Measurements from ENCODE around the gene STARD3NL. TPM values are rescaled to one million over a fixed set of nuclear protein-coding genes. Genes with fewer than 3 reads are reported as not detected.
"Not testable (repeated sequence)": the region's sequence is repeated elsewhere in the genome, so short reads cannot be mapped to it uniquely, and the experiment has no call there.

Gene STARD3NL
- polyA plus RNA-seq, 3 donors = 59.6 to 67.1 (median 61.6) TPM

DNA sequence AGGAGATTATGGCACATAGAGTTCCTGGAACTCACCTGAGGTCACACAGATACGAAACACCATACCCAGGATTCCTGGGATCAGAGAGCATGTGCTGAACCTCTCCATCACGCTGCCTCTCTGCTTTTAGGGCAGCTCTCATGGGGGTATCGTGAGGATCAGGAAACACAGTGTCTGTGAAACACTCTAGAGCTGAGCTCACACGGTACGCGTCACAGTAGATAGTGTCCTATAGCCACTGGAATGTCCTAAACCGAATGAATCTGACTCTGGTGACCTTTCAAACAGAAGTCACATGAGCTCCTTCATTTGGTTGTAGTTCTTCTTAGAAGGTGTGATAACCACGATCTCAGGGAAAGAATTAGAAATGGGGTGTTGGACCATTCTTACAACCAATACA lies 81.1 kb downstream of the STARD3NL start:
- not testable (repeated sequence) for DNase-seq

DNA sequence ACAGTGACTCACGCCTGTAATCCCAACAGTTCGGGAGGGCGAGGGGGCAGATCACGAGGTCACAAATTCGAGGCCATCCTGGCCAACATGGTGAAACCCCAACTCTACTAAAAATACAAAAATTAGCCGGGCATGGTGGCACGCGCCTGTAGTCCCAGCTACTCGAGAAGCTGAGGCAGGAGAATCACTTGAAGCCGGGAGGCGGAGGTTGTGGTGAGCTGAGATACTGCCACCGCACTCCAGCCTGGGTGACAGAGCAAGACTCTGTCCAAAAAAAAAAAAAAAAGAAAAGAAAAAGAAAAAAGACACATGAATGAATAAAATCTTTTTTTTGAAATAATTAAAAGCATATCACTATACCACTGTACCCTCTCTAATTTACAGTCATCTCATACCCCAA lies 83.6 kb downstream of the STARD3NL start:
- DNase-seq = not testable (repeated sequence)

DNA sequence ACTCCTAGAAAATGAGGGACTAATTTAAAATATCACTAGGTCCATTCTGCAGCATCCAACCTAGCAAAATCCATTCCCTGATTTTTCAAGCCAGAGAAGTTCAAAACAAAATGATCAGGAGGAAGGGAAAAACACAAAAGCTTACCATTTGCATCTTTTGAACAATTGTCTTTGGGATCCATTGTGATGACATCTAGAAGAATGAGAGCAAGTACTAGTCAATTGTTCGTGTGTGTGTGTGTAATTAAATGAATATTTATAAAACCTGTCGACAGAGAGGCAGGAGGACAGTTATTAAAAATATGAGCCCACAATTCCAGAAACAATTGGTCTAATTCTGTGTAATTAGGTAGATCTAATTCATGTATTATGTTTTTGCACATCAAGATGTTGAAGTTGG lies 84.0 kb downstream of the STARD3NL start:
- not testable (repeated sequence) for DNase-seq

DNA sequence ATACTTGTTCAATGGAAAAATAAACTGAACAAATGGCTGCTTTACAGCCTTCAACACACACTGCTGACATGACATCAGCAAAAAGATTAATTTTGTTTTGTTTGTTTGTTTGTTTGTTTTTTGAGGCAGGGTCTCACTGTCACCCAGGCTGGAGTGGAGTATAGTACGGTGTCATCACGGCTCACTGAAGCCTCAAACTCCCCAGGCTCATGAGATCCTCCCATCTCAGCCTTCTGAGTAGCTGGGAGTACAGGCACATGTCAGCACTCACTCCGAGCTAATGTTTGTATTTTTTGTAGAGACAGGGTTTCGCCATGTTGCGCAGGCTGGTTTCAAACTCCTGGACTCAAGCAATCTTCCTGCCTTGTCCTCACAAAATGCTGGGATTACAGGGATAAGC lies 84.5 kb downstream of the STARD3NL start:
- DNase-seq = no peak

DNA sequence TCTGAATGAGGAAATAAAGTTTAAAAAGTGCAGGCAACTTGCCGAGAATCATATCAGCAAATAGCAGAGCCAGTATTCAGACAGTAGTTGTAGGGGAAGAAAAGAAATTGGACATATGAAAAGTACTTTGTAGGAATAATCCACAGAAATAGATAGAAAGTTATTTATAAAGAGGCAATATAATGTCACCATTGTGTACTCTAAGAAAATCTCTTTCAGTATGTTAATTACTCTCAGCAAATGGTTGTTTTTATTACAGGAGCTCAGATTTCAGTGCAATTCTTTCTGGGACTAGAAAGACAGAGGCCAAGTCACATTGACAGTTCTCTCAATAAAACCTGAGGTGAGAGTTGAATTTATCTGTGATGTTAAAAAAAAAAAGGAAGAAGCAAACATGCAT lies 85.2 kb downstream of the STARD3NL start:
- not testable (repeated sequence) for DNase-seq

DNA sequence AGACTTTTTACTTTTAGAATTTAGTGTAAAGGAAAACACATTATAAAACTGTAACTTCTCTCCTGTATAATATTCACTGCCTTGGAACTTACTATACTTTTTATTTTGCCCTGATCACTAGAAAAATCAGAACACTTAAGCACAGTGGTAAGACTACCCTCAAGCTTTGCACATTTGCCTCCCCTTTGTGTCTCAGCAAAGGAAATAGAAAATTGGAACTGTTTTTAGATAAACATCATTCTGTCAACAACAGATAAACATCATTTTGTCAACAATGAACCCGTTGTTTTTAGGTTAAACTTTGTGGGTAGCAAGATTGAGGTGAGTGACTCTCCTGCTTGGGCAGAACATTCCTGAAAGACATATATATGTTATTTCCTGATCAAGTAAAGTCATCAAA lies 86.6 kb downstream of the STARD3NL start:
- not testable (repeated sequence) for DNase-seq

DNA sequence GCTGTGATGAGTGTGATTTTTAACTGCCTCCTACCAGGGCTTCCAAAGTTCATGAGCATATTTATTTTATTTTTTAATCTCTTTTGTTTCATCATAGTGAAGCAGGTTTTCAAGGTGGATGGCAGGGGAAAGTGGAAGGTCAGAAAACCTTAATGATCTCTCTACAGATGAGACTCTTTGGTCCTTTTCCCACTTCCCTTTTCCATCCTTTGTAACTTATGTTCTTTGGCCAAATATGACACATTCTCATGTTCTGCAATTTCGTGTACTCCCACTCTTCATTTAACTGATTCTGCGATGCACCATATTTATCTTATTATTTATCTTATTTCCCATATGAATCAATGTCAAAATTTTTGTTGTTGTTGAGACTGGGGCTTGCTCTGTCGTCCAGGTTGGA lies 87.9 kb downstream of the STARD3NL start:
- not testable (repeated sequence) for DNase-seq

DNA sequence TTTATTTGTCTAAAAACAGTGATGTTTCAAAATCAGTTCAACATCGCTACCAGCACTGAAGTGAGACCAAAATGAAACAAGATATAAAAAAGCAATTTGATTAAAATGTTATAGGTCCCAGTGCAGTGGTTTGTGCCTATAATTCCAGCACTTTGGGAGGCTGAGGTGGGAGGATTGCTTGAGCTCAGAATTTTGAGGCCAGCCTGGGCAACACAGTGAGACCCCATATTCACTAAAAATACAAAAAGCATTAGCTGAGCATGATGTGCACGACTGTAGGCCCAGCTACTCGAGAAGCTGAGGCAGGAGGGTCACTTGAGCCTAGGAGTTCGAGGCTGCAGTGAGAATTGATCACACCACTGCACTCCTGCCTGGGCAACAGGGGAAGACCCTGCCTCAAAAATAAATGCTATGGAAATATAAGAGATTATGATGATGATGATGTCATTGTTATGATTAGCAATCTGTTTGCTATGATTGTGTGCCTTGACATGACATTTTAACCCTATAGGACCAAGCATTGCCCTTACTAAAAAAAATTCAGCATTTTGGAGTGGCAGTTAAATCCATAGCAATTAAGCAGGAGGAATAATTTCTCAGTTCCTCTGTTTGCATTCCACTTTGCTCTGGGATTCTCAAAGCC lies 91.8 kb downstream of the STARD3NL start:
- DNase-seq = not testable (repeated sequence)

DNA sequence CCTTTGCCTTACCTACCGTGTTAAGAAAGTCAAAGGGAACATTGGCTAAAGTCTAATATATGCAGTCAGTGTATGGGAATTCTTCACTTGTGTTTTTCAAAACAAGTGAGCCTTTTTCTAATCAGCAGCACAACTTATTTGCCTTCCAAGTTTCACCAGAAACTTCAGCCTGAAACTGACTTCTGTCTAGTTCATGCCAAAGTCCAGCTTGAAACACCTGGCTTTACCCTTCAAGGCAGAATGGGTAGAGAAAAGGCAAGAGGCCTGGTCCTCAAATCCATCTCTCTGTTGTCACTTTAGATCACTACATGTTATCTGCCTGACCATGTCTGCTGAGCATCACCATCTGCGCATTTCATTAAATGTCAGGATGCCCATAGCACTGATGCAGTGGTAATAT lies 92.4 kb downstream of the STARD3NL start:
- DNase-seq = not testable (repeated sequence)

DNA sequence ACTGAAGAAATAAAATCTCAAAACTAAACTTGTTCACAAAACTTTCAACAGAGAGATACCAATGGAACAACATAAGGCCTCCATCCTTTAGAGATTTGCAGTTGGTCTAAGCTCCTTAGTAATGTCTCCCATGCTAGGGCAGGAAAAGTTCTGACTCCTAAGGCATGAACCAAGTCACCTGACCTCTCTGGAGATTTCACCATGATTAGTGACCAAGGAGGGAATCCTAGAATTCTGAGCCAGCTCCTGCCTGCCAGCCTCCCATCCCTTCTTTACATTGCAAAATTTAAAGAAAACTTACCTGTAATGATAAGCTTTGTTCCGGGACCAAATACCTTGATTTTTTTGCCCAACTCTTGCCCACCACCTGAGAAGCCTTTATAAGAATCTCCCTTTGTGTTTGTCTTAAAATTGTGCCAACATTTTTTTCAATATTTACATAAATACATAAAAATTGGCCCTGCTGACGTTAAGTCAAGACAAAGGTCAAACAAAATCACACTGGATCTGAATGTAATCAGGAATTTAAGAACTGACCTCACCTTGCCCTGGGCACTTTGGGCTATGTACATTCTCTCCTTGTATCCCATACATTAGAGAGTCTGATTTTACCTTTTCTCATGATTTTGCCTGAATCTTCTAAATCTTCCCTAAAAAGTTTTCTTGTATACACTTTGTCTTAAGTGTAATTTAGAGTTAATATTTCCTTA lies 95.4 kb downstream of the STARD3NL start, which contains the start of gene TARP:
Gene TARP, minus strand, starts transcription at position 351 of the 710 bp plus-strand sequence.
- no peak for DNase-seq

DNA sequence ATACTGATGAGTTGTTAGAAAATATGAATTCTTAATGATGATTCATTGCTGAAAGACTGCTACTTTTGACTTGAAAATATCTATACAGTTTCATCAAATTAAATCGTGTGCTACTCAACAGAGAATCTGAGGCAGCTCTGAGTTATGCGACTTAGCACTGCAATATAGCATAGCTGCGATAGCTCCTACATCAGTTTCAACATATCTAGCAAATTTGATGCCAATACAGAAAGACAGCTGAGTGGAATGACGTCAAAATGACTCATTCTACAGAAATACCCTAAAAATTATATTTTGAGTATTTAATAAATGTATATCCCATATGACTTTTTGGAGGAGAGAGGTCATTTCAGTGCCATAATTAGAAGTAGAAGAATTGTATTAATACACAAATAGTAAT lies 96.4 kb downstream of the STARD3NL start:
- no peak for DNase-seq

DNA sequence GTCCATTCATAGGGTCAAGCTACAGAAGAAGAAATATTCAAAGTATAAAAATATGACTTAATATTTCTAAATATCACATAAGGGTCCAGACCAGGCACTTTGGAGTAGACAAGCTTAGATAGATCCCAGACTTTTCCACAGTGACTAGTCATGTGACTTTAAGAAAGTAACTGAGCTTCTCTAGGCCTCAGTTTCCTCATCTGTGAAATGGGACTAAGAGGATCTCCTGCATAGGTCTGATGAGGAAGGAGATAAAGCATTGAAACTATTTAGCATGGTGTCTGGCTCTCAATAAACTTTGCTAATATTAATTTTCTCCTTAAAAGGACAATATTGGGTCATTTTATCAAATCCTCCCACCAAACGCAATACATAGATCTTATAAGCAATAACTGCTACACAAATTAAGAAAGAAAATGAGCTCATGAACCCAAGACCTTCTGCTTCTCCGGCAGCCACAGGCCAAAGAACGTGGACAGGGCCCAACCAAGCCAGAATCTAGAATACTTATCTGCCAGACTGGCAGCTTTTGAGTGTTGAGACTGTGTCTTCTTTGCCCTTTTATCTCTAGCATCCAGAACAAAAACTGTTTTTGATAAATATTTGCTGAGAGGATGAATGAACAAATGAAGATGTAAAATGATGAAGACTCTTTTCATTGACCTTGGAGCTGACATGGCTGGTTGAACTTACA lies 97.0 kb downstream of the STARD3NL start:
- no peak for DNase-seq

DNA sequence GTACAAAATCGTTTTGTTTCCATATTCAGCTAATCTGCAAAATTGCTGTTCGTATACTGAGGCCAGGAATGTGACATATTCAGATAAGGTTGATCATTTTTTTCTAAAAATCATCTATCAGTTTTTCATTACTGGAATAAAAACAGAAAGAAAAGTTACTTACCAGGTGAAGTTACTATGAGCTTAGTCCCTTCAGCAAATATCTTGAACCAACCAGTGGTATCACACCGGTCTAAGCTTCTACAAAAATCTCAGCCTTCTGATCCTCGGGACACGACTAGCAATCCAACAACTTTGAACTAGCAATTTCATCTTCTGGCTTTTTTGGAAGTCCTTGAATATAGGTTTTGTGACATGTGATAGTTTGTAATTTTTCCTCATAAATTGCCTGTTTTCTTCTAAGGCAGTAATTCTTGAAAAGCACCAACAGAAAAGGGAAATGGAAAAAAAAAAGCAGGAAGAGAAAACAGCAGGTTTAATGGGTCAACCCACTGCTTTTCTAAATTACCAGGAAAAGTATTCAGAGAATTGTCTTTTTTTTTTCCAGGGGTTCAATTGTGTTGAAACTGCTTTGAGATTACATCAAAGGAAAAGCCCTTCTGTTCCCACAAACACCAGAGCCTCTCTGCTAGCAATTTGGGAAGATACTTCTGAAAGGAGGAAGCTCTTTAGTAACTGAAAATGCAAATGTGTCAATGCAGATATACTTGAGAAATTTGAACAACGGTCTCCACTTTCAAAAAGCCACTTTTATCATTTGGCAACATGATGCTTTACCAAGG lies 98.2 kb downstream of the STARD3NL start:
- DNase-seq = no peak

DNA sequence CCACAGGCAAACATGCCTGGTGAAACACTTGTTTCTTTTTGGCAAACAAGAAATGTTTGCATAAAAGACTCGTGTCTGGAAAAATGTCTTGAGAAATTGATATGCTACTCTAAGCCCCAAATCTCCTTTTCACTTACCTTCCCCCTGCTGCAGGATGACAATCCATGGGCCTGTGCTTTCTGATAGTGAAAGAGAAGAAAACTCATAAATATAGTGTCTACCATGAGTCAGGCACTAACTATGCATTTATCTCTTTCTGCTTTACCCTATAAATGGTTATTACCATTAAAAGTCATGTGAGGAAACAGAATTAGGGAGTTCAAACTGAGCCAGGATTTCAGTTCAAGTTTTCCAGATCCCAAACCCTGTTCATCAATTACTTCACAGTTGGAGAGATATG lies 102.0 kb downstream of the STARD3NL start:
- DNase-seq = no peak
